Measurements from ENCODE around the gene DAB2IP.
A peak's percentile ranks its signal among the peaks of the same experiment; 100 is the strongest.

Gene DAB2IP

DNA sequence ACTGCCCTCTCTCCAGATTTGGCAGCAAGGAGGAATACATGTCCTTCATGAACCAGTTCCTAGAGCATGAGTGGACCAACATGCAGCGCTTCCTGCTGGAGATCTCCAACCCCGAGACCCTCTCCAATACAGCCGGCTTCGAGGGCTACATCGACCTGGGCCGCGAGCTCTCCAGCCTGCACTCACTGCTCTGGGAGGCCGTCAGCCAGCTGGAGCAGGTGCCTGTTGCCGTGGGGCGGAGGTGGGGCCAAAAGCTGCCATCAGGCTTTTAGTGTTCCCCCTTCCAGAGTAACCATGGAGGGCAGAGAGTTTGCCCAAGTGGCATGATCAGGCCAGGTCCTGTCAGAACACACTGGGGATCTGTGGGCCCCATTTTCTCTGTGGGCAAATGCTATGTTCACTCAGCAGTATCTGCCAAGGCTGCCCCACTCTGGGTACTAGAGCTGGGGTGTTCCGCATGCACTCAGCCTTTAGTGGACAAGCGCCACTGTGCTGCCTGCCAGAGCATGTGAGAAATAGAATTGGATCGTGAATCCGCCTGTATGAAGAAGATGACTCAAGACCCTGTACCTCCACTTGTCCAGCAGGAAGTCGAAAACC is 117.1 kb downstream of the DAB2IP start:
- WGBS, result 96% methylated on average over 15 of the region's 15 CpGs
- Histone ChIP-seq H3K4ac (ENCODE audit: low read depth in 1 of 2, low read length in 2 of 2) (no peak overlapping the region), H2BK12ac (ENCODE audit: low read length in 2 of 2) (no peak overlapping the region), H3K27me3 (ENCODE audit: control insufficient read depth in 1 of 2, insufficient read depth in 1 of 2, low read length in 2 of 2) (no peaks in the 10 kb centered on the region), H3K9ac (ENCODE audit: low read length) (no peak overlapping the region), H3K23ac (ENCODE audit: low read length in 2 of 2) (no peak overlapping the region), H3K18ac (ENCODE audit: low read depth in 1 of 2, low read length in 2 of 2) (no peak overlapping the region), H4K8ac (ENCODE audit: low read length) (no peak overlapping the region), H2AFZ (ENCODE audit: low read depth, low read length) (no peak overlapping the region), H4K91ac (ENCODE audit: low read length) (no peak overlapping the region), H3K14ac (ENCODE audit: low read length in 2 of 2) (no peak overlapping the region), H3K4me2 (ENCODE audit: low read length, poor library complexity, severe bottlenecking) (no peak overlapping the region), H3K36me3 (ENCODE audit: control insufficient read depth in 1 of 2, insufficient read depth in 2 of 2, low read depth in 1 of 2, low read length in 2 of 2) (peaks cover 29 to 81% of the 10 kb centered on the region in 2 experiments), H2BK120ac (ENCODE audit: low read depth, low read length) (no peak overlapping the region), H2AK5ac (ENCODE audit: low read length, severe bottlenecking) (no peak overlapping the region), H3K27ac (ENCODE audit: low read length, poor library complexity, severe bottlenecking) (no peak overlapping the region), H3K79me1 (replicated peaks; ENCODE audit: low read length, poor library complexity, severe bottlenecking) (peaks cover 12% of the 10 kb centered on the region), H3K9me3 (ENCODE audit: control insufficient read depth, low read length) (no peaks in the 10 kb centered on the region), H3K4me3 (ENCODE audit: insufficient read depth in 1 of 2, low read depth in 1 of 2, low read length in 2 of 2) (no peak overlapping the region), H2BK5ac (ENCODE audit: low read depth, low read length, poor library complexity, severe bottlenecking) (no peak overlapping the region), H3K4me1 (ENCODE audit: control insufficient read depth, insufficient read depth, low read depth, low read length) (peaks cover 32% of the 10 kb centered on the region), H2BK15ac (ENCODE audit: low read depth, poor library complexity, severe bottlenecking) (no peak overlapping the region)
- DNase-seq, result no peak

DNA sequence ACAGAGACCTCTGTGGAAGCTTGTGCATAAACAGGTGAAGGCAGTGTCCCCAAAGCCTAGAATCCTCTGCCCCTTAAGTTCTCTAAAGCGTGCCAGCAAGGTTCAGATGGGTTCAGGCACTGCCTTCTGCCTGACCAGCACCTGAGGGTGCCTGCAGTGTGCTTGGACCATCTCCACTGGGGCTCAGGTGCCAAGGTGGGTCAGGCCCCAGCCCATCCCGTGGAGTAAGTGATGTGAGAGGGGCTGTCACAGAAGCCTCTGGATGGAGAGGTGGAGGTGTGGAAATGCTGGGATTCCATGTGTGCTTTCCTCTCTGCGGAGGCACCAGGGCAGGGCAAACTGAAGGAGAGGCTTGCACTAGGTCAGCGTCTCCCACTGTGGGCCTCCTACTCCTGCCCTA is 118.5 kb downstream of the DAB2IP start:
- Histone ChIP-seq H2BK15ac (ENCODE audit: low read depth, poor library complexity, severe bottlenecking) (no peak overlapping the region), H2BK12ac (ENCODE audit: low read length in 2 of 2) (no peak overlapping the region), H4K8ac (ENCODE audit: low read length) (no peak overlapping the region), H3K23ac (ENCODE audit: low read length in 2 of 2) (no peak overlapping the region), H3K4me3 (ENCODE audit: insufficient read depth in 1 of 2, low read depth in 1 of 2, low read length in 2 of 2) (no peak overlapping the region), H3K4ac (ENCODE audit: low read depth in 1 of 2, low read length in 2 of 2) (no peak overlapping the region), H2AK5ac (ENCODE audit: low read length, severe bottlenecking) (no peak overlapping the region), H3K4me2 (ENCODE audit: low read length, poor library complexity, severe bottlenecking) (no peak overlapping the region), H3K27ac (ENCODE audit: low read length, poor library complexity, severe bottlenecking) (no peak overlapping the region), H3K79me1 (replicated peaks; ENCODE audit: low read length, poor library complexity, severe bottlenecking) (peaks cover 13% of the 10 kb centered on the region), H2BK120ac (ENCODE audit: low read depth, low read length) (no peak overlapping the region), H2BK5ac (ENCODE audit: low read depth, low read length, poor library complexity, severe bottlenecking) (no peak overlapping the region), H2AFZ (ENCODE audit: low read depth, low read length) (no peak overlapping the region), H3K4me1 (ENCODE audit: control insufficient read depth, insufficient read depth, low read depth, low read length) (peaks cover 20% of the 10 kb centered on the region), H3K27me3 (ENCODE audit: control insufficient read depth in 1 of 2, insufficient read depth in 1 of 2, low read length in 2 of 2) (no peaks in the 10 kb centered on the region), H3K14ac (ENCODE audit: low read length in 2 of 2) (no peak overlapping the region), H3K18ac (ENCODE audit: low read depth in 1 of 2, low read length in 2 of 2) (no peak overlapping the region), H3K9me3 (ENCODE audit: control insufficient read depth, low read length) (no peaks in the 10 kb centered on the region), H4K91ac (ENCODE audit: low read length) (no peak overlapping the region), H3K9ac (ENCODE audit: low read length) (no peak overlapping the region), H3K36me3 (ENCODE audit: control insufficient read depth in 1 of 2, insufficient read depth in 2 of 2, low read depth in 1 of 2, low read length in 2 of 2) (peaks cover 26 to 81% of the 10 kb centered on the region in 2 experiments)
- WGBS, result 92% methylated on average over 4 of the region's 4 CpGs
- DNase-seq, result no peak

DNA sequence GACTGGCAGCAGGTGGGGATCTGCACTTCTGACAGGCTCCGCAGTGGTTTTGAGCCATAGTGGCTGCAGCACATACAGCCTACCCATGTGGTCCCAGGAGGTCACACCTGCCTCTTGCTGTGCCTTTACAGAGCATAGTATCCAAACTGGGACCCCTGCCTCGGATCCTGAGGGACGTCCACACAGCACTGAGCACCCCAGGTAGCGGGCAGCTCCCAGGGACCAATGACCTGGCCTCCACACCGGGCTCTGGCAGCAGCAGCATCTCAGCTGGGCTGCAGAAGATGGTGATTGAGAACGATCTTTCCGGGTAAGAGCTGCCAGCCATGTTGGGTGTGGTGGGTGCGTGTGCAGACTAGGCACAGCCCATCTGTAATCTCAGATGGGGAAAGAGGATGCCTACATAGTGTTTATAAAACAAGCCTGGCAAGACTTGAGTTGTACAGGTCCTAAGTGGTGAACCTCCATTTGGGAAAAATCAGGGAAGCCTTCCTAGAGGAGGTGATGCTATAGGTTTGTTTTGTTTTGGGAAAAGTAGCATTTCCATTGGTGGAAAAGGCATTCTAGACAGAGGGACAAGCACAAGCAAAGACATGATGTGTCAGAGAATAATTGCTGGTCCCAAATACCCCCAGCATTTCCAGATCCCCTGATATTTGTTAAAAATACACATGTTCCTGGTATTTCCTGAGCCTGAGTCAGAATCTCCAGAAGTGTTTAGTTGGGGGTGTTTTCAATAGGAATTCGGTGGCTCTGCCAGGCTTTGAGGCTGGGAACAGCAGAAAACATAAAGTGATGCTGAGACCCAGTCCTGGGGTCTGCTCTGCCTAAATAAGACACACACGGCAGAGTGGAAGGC is 119.2 kb downstream of the DAB2IP start:
- Histone ChIP-seq H3K14ac (ENCODE audit: low read length in 2 of 2) (no peak overlapping the region), H3K18ac (ENCODE audit: low read depth in 1 of 2, low read length in 2 of 2) (no peak overlapping the region), H3K27ac (ENCODE audit: low read length, poor library complexity, severe bottlenecking) (no peak overlapping the region), H4K8ac (ENCODE audit: low read length) (no peak overlapping the region), H3K27me3 (ENCODE audit: control insufficient read depth in 1 of 2, insufficient read depth in 1 of 2, low read length in 2 of 2) (no peaks in the 10 kb centered on the region), H2BK120ac (ENCODE audit: low read depth, low read length) (no peak overlapping the region), H3K4ac (ENCODE audit: low read depth in 1 of 2, low read length in 2 of 2) (peak overlapping the region in 1 of 2 experiments; percentile 7), H2BK15ac (ENCODE audit: low read depth, poor library complexity, severe bottlenecking) (no peak overlapping the region), H3K36me3 (ENCODE audit: control insufficient read depth in 1 of 2, insufficient read depth in 2 of 2, low read depth in 1 of 2, low read length in 2 of 2) (peaks cover 30 to 89% of the 10 kb centered on the region in 2 experiments), H2AFZ (ENCODE audit: low read depth, low read length) (no peak overlapping the region), H2BK5ac (ENCODE audit: low read depth, low read length, poor library complexity, severe bottlenecking) (no peak overlapping the region), H3K79me1 (replicated peaks; ENCODE audit: low read length, poor library complexity, severe bottlenecking) (peaks cover 10% of the 10 kb centered on the region), H3K4me3 (ENCODE audit: insufficient read depth in 1 of 2, low read depth in 1 of 2, low read length in 2 of 2) (no peak overlapping the region), H2AK5ac (ENCODE audit: low read length, severe bottlenecking) (peak overlapping the region; percentile 16), H3K9ac (ENCODE audit: low read length) (peak overlapping the region; percentile 6), H3K23ac (ENCODE audit: low read length in 2 of 2) (no peak overlapping the region), H2BK12ac (ENCODE audit: low read length in 2 of 2) (peak overlapping the region; percentile 29 to 33), H4K91ac (ENCODE audit: low read length) (peak overlapping the region; percentile 66), H3K9me3 (ENCODE audit: control insufficient read depth, low read length) (no peaks in the 10 kb centered on the region), H3K4me1 (ENCODE audit: control insufficient read depth, insufficient read depth, low read depth, low read length) (peaks cover 14% of the 10 kb centered on the region), H3K4me2 (ENCODE audit: low read length, poor library complexity, severe bottlenecking) (no peak overlapping the region)
- DNase-seq, result peak; percentile 62
- 85% methylated on average over 9 of the region's 10 CpGs for WGBS

DNA sequence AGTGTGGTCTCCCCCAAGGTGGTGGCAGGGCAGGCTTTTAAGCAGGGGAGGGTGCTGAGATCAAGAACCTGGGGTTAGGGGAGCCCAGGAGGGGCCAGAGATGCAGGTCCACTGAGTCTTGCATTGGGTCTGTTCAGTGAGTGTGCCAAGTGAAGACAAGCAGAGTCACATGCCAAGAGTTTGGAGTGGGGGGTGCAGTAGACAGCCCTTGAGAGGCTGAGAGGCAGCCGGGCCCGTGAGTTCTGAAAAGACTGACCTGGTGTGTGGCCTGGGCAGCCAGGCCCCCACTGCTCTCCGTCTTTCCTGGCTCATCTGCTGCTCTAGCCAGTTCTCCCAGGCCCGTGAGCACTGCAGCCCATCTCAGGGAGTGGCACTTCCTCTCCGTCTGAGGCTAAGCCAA is 120.0 kb downstream of the DAB2IP start:
- Histone ChIP-seq H3K14ac (ENCODE audit: low read length in 2 of 2) (no peak overlapping the region), H3K9me3 (ENCODE audit: control insufficient read depth, low read length) (no peaks in the 10 kb centered on the region), H2AFZ (ENCODE audit: low read depth, low read length) (no peak overlapping the region), H3K4me2 (ENCODE audit: low read length, poor library complexity, severe bottlenecking) (no peak overlapping the region), H3K4me1 (ENCODE audit: control insufficient read depth, insufficient read depth, low read depth, low read length) (peaks cover 9% of the 10 kb centered on the region), H4K91ac (ENCODE audit: low read length) (peak overlapping the region; percentile 72), H3K36me3 (ENCODE audit: control insufficient read depth in 1 of 2, insufficient read depth in 2 of 2, low read depth in 1 of 2, low read length in 2 of 2) (peaks cover 37 to 91% of the 10 kb centered on the region in 2 experiments), H2BK15ac (ENCODE audit: low read depth, poor library complexity, severe bottlenecking) (no peak overlapping the region), H3K79me1 (replicated peaks; ENCODE audit: low read length, poor library complexity, severe bottlenecking) (peaks cover 8% of the 10 kb centered on the region), H2BK120ac (ENCODE audit: low read depth, low read length) (no peak overlapping the region), H3K4ac (ENCODE audit: low read depth in 1 of 2, low read length in 2 of 2) (no peak overlapping the region), H2BK12ac (ENCODE audit: low read length in 2 of 2) (no peak overlapping the region), H3K9ac (ENCODE audit: low read length) (peak overlapping the region; percentile 6), H3K27me3 (ENCODE audit: control insufficient read depth in 1 of 2, insufficient read depth in 1 of 2, low read length in 2 of 2) (no peaks in the 10 kb centered on the region), H3K4me3 (ENCODE audit: insufficient read depth in 1 of 2, low read depth in 1 of 2, low read length in 2 of 2) (no peak overlapping the region), H3K18ac (ENCODE audit: low read depth in 1 of 2, low read length in 2 of 2) (peak overlapping the region in 1 of 2 experiments; percentile 7), H3K23ac (ENCODE audit: low read length in 2 of 2) (no peak overlapping the region), H3K27ac (ENCODE audit: low read length, poor library complexity, severe bottlenecking) (no peak overlapping the region), H2BK5ac (ENCODE audit: low read depth, low read length, poor library complexity, severe bottlenecking) (no peak overlapping the region), H4K8ac (ENCODE audit: low read length) (peak overlapping the region; percentile 10), H2AK5ac (ENCODE audit: low read length, severe bottlenecking) (no peak overlapping the region)
- WGBS, result 60% methylated on average over 5 of the region's 5 CpGs
- peak; percentile 19 for DNase-seq
